ELF-1 (cell line): ENCODE data around the gene PON1.

ENCODE experiments used
- DNase-seq: peaks from one replicate; pipeline ENCODE4 v3.0.0-alpha.2; 2016; ENCODE audit warnings: low read depth, low spot score

Gene PON1

DNA sequence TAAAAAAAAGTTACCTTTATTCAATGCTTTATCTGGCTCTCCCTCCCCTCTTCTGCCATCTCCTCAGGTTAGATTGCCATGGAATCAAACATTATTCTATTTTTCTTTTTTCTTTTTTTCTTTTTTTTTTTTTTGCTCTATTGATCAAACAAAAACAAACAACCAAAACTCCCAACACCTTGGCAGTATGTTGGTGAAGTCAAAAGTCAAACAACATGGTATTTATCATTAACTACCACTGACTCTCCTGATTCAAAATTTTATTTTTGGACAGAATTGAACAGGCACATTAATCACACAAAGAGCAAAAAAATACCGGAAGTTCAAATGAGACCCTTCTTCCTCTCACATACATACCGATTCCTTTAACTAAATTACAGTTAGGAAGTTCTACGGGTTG is 6.4 kb downstream of the PON1 start:
- no peak for DNase-seq

DNA sequence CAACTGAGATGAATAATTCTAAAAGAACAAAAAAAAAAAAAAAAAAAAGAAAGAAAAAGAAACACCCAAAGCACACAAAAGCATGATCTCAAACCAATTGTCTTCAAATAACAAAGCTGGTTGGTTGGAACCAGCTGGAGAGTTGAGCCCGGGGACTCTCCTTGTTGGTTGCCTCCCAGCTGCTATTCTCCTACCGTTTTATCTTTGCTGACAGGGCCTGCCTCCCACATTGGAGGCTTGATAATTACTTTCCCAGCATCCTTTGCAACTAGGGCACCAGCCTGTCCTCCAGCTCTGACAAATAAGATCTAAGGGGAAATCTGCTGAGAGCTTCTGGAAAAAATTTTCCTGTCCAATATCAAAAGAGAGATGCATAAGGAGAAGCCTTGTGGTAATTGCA is 6.8 kb downstream of the PON1 start:
- DNase-seq = peak; percentile 8

DNA sequence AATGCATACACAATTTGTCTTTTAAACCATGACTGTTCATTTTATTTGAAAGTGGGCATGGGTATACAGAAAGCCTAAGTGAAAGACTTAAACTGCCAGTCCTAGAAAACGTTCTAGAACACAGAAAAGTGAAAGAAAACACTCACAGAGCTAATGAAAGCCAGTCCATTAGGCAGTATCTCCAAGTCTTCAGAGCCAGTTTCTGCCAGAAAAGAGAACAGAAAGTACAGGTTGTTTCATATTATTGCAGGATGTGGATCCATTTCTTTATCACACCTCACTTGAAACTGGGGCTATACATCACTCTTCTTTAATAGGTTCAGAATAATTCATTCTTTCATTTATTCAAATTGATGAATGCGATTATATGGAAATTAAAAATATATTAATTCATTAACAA is 7.7 kb downstream of the PON1 start:
- no peak for DNase-seq

DNA sequence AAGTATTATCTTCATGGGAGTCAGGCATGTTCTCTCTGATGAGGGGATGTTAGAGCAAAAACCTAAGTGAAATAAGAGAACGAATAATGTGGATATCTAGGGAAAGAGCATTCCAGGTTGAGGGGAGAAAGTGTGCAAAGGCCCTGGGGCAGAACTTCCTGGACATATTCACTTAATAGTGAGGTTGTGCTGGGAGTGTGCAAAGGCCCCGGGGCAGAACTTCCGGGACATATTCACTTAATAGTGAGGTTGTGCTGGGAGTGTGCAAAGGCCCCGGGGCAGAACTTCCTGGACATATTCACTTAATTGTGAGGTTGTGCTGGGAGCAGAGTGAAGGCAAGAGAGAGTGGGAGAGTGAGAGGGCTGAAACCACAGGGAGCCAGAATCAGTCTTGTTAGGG is 11.8 kb downstream of the PON1 start:
- no peak for DNase-seq

DNA sequence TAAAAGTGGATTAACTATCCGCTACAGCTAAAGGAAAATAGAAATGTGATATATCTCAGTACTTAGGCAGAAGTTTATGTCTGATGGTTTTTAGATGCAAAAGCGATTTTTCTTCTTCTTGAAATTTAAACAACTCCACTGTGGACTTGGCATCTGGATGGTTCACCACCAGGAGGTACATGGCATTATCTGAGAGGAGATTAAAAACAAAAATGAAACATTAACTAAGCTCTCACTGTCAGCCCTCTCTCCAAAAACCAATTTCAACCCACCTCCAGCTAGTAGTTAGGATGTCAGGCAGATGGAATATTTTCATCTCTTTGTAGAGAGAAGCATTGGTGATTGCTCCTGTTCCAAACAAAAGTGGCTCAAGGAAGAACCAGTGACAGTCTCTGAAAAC is 12.9 kb downstream of the PON1 start:
- no peak for DNase-seq

DNA sequence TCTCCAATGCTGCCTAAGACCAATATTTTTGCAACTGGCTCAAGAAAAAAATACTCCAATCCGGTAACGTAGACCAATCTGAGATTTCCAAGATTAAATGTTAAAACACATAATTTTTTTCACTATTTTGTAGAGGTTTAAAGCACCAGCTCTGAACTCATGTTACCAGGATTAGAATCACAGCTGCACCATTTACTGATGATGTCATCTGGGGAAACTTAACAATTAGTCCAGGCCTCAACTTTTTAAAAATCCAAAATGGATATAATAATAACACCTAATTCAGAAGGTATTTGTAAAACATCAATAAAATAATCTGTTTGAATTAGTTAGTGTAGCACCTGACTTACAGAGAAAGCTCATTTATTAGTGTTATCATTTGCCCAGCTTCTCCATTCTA is 14.4 kb downstream of the PON1 start:
- no peak for DNase-seq

DNA sequence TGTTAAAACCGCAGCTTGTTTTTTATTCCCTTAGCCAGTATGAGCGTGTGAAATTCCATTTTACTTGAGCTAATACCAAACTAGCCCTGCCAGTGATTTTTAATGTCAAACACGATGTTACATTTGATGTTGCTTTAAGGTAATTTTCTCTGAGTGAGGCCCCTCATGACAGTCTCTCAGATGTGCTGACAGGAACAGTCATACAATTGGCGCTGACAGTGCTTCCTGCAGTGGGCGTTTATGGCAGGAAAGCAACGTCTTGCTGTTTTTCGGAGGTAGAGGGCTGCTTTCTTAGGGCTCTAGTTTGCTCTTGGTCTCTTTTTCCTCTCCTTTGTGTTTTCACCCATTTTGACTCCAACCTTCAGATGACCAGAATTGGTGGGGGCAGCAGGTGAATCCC is 19.3 kb downstream of the PON1 start:
- DNase-seq = no peak

DNA sequence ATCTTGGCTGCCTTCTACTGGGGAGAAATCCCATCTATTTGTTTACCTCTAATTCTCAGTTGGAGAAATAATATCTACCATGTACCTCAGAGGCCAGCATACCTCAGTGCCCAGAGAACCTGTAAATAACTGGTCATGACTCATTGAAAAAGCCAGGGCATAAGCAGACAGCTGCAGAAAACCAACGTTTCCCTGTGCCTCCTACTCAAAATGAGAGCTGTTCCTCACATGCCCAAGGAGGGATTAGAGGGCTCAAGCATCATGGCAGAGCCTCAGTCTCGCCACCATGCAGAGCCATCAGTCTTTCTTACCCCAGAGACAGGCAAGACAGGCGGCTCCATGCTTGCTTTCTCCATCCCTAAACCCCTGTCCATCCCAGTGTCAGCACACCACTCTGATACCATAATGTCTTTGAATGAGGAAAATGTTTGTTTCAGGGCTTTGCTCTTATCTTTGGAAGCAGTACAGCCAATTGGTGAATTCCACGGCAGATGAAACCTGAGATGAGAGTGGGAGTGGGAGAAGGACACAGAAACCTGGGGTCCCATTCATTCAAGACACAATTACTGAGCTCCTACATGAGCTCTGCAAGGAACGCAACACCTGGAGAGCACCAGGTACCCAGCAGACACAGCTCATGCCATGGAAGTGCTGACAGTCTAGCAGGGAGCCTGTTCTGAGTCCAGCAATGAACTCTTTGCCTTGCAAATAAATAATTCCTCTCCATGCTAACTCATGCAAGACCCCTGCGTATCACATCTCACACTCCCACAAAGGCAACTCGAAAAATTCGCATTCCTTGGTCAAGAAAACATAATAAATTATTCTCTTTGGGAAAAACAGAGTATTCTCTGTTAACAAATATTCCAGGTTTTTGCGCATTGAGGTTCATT is 21.1 kb downstream of the PON1 start:
- no peak for DNase-seq

DNA sequence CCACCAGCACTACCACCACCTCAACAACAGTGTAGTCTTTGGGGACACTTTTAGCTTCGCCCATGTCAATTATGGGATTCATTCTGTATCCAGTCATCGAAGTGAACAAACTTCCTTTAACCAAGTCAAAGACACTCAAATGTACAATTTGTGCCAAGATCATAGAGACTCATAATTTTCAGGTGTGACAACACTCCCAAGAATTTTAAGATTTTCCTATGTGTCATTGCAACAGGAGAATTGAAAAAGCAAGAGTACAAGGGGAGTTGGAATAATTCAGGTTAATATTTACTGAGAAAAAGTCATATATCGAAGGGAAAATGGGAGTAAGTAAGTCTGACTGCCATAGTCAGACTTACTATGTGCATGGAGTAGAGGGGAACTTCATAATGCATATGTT is 26.2 kb downstream of the PON1 start:
- DNase-seq = no peak

DNA sequence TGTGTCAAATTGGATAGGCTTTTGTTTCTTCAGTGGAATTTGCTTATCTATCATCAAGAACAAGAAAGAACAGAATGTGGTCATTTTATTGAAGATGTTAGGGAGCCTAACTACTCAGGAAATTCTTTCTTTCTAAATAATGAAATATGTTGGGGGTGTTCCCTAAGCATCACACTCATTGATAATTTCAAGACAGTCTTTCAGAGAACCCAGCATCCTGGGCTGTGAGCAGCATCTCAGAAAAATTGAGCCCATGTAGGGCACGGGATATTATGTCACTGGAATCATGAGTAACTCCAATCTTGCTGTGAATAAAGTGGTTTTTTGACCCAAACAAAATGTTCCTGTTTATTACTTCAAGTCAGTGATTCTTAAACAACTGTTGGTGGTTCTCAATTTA is 27.3 kb downstream of the PON1 start:
- DNase-seq = no peak

DNA sequence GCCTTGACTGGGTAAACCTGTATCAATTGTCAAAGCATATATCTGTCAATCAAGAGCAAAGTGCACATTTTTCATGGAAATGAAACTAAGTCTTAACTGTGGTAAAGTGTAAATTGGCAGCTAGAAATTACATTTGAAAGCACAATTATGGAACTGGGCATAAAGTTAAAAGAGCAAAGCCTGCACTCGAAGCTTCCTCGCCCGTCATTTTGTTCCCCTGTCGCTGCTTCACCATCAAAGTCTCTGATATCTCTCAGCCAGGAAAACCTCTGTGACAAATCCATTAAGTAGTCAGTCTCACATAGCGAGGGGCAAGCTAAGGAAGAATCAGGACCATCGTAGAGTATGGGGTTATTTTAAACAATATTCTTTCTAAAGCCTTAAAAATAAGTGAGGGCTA is 27.9 kb downstream of the PON1 start:
- DNase-seq = no peak

DNA sequence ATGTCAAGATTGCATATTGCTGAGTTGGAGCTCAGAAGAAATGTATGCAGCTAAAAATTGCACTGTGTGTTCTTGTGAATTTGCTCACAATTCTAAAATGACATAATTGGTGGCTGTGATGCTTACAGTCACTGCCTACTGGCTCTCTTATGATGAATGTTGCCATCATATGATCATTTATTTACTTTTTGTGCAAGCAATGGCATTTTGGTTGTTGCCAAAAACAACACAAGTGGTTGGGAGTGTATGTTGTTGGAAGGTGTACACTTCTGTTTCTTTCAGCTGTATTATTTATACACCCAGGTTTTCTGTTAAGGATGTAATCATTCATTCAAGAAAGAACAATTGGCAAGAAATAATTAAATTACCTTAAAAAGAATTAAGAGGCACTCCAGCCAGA is 28.9 kb downstream of the PON1 start:
- DNase-seq = no peak

DNA sequence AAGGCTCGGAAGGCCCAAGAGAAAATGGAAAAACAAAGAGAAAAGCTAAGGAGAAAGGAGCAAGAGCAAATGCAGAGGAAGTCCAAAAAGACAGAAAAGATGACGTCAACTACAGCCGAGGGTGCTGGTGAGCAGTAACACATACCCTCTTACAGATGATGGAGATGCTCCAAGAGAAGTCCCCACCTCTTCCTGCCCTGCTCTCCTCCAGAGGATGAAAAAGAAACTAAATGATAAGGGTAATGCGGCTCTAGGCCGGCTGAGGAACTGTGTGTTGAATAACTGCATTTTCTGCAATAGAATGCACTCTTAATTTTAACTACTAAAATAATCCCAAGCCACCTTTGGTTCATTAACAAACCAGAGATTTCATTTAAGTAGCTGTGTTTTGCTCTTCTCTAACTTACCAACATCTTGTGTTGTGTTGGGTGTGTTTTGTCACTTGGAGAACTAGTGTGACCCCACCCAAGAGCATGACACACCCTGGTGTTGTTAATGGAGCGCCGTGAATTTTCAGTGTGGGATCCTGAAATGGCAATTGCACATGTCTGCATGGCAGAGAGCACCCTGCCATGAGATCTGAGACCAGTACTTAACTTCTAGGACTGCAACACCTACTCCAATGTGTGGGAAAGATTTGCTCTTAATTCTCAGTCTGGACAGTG is 34.0 kb downstream of the PON1 start:
- DNase-seq = no peak

DNA sequence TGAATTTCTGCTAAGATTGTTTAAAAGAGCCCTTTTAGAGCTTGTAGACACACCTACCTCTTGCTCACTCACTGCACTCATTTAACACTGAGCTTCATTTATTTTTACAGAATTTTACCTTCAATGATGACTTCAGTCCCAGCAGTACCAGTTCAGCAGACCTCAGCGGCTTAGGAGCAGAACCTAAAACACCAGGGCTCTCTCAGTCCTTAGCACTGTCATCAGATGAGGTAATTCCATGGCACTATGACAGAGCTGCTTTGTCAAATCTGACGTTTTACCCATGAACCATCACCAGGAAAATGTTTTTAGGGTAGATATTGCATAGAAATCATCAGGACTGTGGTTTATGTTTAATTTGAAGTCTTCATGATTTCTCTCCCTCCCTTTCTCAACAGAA is 38.2 kb downstream of the PON1 start:
- DNase-seq = no peak

DNA sequence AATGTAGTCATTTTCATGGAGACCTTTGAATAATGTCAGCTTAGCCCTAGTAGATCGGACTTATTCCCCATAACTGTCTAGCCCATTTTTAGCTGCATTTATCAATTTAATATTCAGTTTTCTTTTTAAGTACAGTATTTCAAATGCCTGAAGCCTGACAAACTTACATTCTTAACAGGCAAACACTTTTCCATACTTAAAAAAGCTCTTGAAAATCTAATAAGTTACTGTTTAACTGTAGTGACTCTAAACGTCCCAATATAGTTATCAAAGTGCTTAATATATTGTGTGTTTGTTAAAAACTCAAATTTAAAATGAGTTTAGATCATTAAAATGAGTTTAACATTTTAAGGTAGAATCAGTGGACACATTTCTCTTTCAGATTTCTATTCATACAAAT is 44.9 kb downstream of the PON1 start:
- DNase-seq = no peak

DNA sequence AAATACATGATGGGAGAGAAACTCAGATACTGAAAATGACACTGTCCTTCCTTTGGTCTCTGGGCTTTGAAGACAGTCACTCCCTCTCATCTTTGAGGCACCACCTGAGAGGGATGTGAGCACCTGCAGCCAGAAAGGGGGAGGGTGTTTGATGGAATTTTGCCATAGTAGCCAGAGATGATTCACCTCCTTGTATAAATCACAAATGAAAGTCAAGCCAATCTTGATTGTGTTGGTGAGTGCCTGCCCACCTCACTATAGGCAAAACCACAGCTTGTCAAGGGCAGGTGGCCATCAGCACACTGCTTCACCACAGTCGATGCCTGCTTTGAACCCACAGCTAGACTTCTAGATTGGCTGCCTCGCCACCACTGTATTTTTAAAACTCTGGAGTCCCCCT is 48.2 kb downstream of the PON1 start:
- no peak for DNase-seq

DNA sequence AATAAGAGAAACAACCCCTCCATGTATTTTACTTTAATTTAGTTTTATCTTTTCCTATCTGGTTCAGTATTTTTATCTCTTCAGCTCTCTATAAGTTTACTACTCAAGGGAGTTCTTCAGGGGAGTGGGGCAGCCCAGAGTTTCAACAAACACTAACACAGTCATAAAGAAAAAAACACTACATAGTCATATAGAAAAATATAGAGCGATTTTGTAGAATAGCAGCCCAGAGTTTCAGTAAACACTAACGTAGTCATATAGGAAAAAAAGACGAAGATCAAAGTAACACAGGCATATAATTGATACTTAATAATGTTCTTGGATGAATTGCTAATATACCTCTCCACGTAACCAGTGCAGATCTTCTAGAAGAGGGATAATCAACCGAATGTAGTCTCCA is 54.7 kb downstream of the PON1 start:
- DNase-seq = no peak

DNA sequence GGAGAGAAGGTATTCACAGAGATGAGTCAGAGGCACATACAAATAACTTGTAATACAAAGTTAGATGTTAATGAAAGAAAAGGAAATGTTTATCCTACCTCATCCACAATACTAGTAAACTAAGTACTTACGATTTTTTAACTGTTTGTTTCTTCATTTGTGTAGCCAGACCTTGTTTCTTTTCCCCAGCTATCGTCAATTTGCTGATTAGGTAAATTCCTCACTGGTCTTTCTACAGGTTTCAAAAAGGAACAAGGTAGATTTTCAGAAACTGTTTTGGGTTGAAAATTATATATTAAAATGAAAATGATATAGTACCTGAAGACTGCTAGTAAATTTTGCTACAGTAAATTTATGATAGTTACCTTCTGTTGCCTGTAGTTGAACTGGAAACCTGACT is 56.6 kb downstream of the PON1 start:
- DNase-seq = no peak

DNA sequence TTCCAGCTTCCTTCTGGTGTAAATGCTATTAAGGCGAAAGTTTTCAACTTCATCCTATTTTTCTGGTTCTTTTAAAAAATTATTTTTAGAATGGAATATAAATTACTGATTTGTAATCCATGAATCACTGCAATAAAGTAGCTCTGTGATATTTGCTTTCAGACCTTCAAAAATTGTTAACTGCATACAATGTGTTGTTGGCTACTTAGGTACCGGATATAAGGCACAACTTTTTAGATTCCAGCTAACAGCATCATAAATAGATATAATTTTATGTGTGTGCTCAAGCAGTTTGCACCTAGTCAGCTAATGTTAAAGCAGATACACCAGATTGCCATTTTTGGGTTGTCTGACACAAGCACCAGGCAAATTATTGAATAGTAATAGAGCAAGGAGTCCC is 58.7 kb downstream of the PON1 start:
- DNase-seq = no peak

DNA sequence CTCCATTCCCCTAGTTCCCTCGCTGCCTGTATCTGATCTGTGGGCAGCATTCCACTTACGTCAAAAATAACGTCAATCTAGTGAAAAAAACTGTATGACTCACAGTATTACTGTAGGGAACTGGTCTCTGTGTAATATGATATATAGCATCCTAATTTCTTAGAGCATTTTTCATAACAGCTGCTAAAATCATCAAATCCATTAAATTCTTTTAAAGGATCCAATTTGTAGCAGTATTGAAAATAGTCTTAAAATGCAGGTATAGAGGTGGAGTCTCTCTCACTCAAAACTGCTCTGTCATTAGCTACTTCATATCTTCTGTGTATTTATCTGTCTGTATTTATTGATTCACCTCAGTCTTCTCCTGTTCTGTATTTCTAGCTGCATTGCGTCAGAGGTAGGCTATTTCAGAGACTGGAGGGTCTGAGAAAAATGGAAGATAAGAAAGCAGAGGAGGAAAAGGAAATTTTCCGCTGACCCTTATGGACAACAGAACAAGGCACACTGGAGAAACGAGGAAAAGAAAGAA is 59.9 kb downstream of the PON1 start:
- DNase-seq = no peak

DNA sequence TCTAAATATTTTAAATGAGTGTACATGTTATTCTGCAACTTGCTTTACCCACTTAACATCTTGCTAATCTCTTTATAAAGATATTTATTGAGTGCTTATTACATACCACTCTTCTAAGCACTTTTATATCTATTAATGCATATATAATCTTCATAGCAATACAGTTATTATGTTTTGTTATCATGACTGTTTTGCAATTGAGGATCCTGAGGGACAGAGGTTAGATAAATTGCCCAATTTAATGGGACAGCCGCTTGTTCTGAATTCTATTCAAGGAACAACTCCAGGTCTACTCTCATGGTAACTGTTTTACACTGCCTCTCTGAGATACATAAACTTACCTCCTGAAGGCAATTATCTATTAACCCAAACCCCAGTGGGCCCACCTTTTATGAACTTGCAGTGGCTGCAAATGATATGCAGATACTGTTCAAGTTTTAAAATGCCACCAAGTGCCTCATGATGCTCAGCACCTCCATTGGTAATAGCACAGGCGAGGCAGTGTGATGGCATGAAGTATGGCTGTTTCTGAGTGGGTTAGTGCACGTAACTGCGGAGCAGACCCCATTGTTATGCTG is 60.5 kb downstream of the PON1 start:
- DNase-seq = no peak

DNA sequence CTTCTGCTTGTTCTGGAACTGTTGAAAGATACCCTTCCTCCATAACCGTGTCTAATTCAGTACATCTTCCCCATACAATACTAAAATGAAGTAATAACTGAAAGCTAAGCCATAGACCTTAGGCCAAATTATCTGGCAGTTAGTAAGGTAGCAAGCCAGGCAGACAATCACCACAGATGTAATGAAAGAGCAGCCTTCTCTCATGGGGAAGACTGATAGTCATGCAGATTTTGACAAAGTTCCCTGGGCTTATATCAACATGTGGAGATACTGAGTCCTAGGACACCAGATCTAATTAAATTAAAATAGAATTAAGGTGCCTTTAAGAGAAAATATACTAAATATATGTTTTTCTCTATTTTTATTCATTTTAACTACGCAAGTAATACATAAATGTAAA is 61.5 kb downstream of the PON1 start:
- no peak for DNase-seq

DNA sequence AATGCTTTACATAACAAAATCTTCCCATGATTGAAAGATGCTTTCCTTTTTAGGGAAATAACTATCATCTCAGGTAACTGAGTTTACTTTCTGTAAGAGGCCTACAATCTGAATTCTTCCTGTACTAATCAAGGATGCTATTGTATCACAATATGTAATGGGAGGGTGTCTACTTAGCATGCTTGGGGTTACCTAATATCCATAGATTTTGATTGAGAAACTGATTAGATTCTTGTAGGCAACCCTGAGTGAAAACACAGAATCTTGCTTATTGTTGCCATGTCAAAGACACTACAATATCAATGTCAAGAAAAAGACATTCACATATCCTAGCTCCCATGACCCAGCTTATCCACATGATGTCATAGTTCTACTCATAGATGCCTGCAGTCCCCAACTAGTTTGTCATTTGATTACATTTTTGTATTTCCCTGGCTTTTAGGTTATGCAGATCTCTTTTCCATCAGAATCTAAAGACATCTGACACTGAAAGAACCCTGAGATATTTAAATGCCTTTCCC is 62.4 kb downstream of the PON1 start:
- no peak for DNase-seq
